HG03103 (cell line): ENCODE results near the gene P3R3URF.

ENCODE experiments used
- ATAC-seq: cut with Tn5 transposase; IDR thresholded peaks from one replicate; pipeline ENCODE4 v1.9.1; 2021; ENCODE audit warnings: low read depth; ENCODE audit not compliant: unreplicated experiment

The P3R3URF gene

GRCh38 chr1:46134660-46135331, 41.5 kb downstream of the P3R3URF start:
- ATAC-seq, result no peak

- ATAC-seq, result no peak
Measured at GRCh38 chr1:46133781-46134350, 42.4 kb downstream of the P3R3URF start.

- peak; percentile 35 for ATAC-seq
Measured at GRCh38 chr1:46133181-46133658, 43.1 kb downstream of the P3R3URF start.

- peak; percentile 80 for ATAC-seq
Measured at GRCh38 chr1:46132529-46133180, 43.6 kb downstream of the P3R3URF start, which contains the start of gene PIK3R3. PIK3R3 (minus strand) TSS chr1:46132629; CDS start chr1:46131952, 677 bp downstream.

- ATAC-seq, result no peak
Measured at GRCh38 chr1:46131712-46132528, 44.4 kb downstream of the P3R3URF start.

- no peak for ATAC-seq
Measured at GRCh38 chr1:46131093-46131492, 45.2 kb downstream of the P3R3URF start.

GRCh38 chr1:46130606-46131005, 45.7 kb downstream of the P3R3URF start:
- ATAC-seq, result no peak

GRCh38 chr1:46130121-46130520, 46.2 kb downstream of the P3R3URF start:
- ATAC-seq, result no peak

GRCh38 chr1:46128344-46128743, 47.9 kb downstream of the P3R3URF start:
- no peak for ATAC-seq
